HepG2 (cell line): ENCODE results near the gene PRSS8. TPM values are rescaled to one million over a fixed set of nuclear protein-coding genes. Genes with fewer than 3 reads are reported as not detected.

ENCODE experiments used
- ESRRA ChIP-seq: sonication (generic); formaldehyde crosslinking; IDR thresholded peaks from 2 replicates; pipeline ENCODE4 v1.5.1; 2020; ENCODE audit warnings: mild to moderate bottlenecking, low read depth, missing genetic modification reagents
- HNRNPLL ChIP-seq: fragments of 200-400 bp; formaldehyde crosslinking; IDR thresholded peaks from 2 replicates; pipeline ENCODE4 v1.6.1; 2017; ENCODE audit warnings: mild to moderate bottlenecking, low read depth, low read length; ENCODE audit not compliant: poor library complexity, severe bottlenecking
- IKZF1 ChIP-seq: fragments of 450-650 bp; IDR thresholded peaks from 2 replicates; pipeline ENCODE4 v1.7.1; 2016
- JUND ChIP-seq: sonication (generic); formaldehyde crosslinking; IDR thresholded peaks from 2 replicates; pipeline ENCODE4 v1.8.0; 2022; ENCODE audit warnings: mild to moderate bottlenecking, missing genetic modification reagents
- MTF1 ChIP-seq: sonication (generic); formaldehyde crosslinking; IDR thresholded peaks from 2 replicates; pipeline ENCODE4 v1.5.0; 2020; ENCODE audit warnings: missing genetic modification reagents
- RNF2 ChIP-seq: fragments of 450-650 bp; conservative IDR thresholded peaks from 2 replicates; pipeline ENCODE4 v1.6.1; 2016; ENCODE audit warnings: low read depth
- SRSF1 ChIP-seq: fragments of 200-400 bp; formaldehyde crosslinking; optimal IDR thresholded peaks from 2 replicates; pipeline ENCODE3; 2017; ENCODE audit warnings: mild to moderate bottlenecking, low read depth, low read length, moderate library complexity
- ZBTB4 ChIP-seq: sonication (generic); formaldehyde crosslinking; IDR thresholded peaks from 2 replicates; pipeline ENCODE4 v1.4.0; 2020; ENCODE audit warnings: missing genetic modification reagents, mild to moderate bottlenecking, borderline replicate concordance
- ZFP62 ChIP-seq: sonication (generic); formaldehyde crosslinking; IDR thresholded peaks from 2 replicates; pipeline ENCODE4 v1.4.0; 2020; ENCODE audit warnings: missing genetic modification reagents
- ZNF253 ChIP-seq: sonication (generic); formaldehyde crosslinking; IDR thresholded peaks from 2 replicates; pipeline ENCODE4 v1.8.0; 2022; ENCODE audit warnings: mild to moderate bottlenecking, missing genetic modification reagents, borderline replicate concordance
- ZNF577 ChIP-seq: sonication (generic); formaldehyde crosslinking; IDR thresholded peaks from 2 replicates; pipeline ENCODE4 v1.4.0; 2020; ENCODE audit warnings: mild to moderate bottlenecking, low read depth, missing genetic modification reagents, borderline replicate concordance
- ZNF652 ChIP-seq: IDR thresholded peaks from 2 replicates; pipeline ENCODE4 v1.6.1; 2016; ENCODE audit warnings: low read depth, borderline replicate concordance
- ZNF782 ChIP-seq: sonication (generic); formaldehyde crosslinking; IDR thresholded peaks from 2 replicates; pipeline ENCODE4 v1.4.0; 2020; ENCODE audit warnings: missing genetic modification reagents, mild to moderate bottlenecking, borderline replicate concordance
- polyA plus RNA-seq, 8 experiments: library from polyadenylated mRNA; depleted of rRNA in 3 of 8; stranded (reverse) in 7 of 8; unstranded in 1 of 8; fragments of >200 nt; fragmentation: Illumina TruSeq in 4 of 8; extraction: Trizol in 4 of 8; gene quantifications; 2 replicates each; pipeline versions ENCODE4 v1.2.1 to v1.2.3, GENCODE V29; 2011 to 2016; ENCODE audit warnings: low read depth in 4 of 8, missing spikeins in 1 of 8, mixed read lengths in 1 of 8; ENCODE audit not compliant: insufficient read depth in 1 of 8
- total RNA-seq, 5 experiments: library from RNA; depleted of rRNA; stranded (reverse); fragments of >200 nt; fragmentation: Illumina TruSeq; extraction: Trizol; gene quantifications; 2 replicates each; pipeline ENCODE4 v1.2.3, GENCODE V29; 2016; ENCODE audit warnings: low read depth in 1 of 5
- TF ChIP-seq, protein P1 (sequence below): sonication (generic); formaldehyde crosslinking; IDR thresholded peaks from 2 replicates; pipeline ENCODE4 v1.4.0; 2020; ENCODE audit warnings: missing genetic modification reagents
- TF ChIP-seq, protein P2 (sequence below): sonication (generic); formaldehyde crosslinking; conservative IDR thresholded peaks from 2 replicates; pipeline ENCODE4 v1.4.0; 2020; ENCODE audit warnings: missing genetic modification reagents
- TF ChIP-seq, protein P3 (sequence below): sonication (generic); formaldehyde crosslinking; IDR thresholded peaks from 2 replicates; pipeline ENCODE4 v1.4.0; 2020; ENCODE audit warnings: missing genetic modification reagents
- TF ChIP-seq, protein P4 (sequence below): sonication (generic); formaldehyde crosslinking; IDR thresholded peaks from 2 replicates; pipeline ENCODE4 v1.5.0; 2020; ENCODE audit warnings: mild to moderate bottlenecking, missing genetic modification reagents

PRSS8 gene
- total and polyA plus RNA-seq, 2 of the 13 experiments (the other 11 are each of a cell fraction or from before 2014, with no cell fraction given): 2.6 to 7.2 TPM

- TF ChIP-seq, protein P1, sequence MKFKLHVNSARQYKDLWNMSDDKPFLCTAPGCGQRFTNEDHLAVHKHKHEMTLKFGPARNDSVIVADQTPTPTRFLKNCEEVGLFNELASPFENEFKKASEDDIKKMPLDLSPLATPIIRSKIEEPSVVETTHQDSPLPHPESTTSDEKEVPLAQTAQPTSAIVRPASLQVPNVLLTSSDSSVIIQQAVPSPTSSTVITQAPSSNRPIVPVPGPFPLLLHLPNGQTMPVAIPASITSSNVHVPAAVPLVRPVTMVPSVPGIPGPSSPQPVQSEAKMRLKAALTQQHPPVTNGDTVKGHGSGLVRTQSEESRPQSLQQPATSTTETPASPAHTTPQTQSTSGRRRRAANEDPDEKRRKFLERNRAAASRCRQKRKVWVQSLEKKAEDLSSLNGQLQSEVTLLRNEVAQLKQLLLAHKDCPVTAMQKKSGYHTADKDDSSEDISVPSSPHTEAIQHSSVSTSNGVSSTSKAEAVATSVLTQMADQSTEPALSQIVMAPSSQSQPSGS (CRISPR knock-in tag): no peak
- TF ChIP-seq RNF2 (no peak), ZNF652 (CRISPR knock-in tag) (no peak), ZNF577 (CRISPR knock-in tag) (no peak), HNRNPLL (no peak), JUND (CRISPR knock-in tag) (no peak), IKZF1 (no peak), SRSF1 (no peak), ZBTB4 (CRISPR knock-in tag) (no peak), ZNF782 (no peak), ESRRA (CRISPR knock-in tag) (no peak), ZNF253 (CRISPR knock-in tag) (0 out of 2 replicates have a peak, but pooled peaks have one; percentile 43), MTF1 (no peak), ZFP62 (CRISPR knock-in tag) (no peak)
- TF ChIP-seq, protein P2, sequence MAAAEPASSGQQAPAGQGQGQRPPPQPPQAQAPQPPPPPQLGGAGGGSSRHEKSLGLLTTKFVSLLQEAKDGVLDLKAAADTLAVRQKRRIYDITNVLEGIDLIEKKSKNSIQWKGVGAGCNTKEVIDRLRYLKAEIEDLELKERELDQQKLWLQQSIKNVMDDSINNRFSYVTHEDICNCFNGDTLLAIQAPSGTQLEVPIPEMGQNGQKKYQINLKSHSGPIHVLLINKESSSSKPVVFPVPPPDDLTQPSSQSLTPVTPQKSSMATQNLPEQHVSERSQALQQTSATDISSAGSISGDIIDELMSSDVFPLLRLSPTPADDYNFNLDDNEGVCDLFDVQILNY (CRISPR knock-in tag): no peak
- TF ChIP-seq, protein P3, sequence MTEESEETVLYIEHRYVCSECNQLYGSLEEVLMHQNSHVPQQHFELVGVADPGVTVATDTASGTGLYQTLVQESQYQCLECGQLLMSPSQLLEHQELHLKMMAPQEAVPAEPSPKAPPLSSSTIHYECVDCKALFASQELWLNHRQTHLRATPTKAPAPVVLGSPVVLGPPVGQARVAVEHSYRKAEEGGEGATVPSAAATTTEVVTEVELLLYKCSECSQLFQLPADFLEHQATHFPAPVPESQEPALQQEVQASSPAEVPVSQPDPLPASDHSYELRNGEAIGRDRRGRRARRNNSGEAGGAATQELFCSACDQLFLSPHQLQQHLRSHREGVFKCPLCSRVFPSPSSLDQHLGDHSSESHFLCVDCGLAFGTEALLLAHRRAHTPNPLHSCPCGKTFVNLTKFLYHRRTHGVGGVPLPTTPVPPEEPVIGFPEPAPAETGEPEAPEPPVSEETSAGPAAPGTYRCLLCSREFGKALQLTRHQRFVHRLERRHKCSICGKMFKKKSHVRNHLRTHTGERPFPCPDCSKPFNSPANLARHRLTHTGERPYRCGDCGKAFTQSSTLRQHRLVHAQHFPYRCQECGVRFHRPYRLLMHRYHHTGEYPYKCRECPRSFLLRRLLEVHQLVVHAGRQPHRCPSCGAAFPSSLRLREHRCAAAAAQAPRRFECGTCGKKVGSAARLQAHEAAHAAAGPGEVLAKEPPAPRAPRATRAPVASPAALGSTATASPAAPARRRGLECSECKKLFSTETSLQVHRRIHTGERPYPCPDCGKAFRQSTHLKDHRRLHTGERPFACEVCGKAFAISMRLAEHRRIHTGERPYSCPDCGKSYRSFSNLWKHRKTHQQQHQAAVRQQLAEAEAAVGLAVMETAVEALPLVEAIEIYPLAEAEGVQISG (CRISPR knock-in tag): no peak
- TF ChIP-seq, protein P4, sequence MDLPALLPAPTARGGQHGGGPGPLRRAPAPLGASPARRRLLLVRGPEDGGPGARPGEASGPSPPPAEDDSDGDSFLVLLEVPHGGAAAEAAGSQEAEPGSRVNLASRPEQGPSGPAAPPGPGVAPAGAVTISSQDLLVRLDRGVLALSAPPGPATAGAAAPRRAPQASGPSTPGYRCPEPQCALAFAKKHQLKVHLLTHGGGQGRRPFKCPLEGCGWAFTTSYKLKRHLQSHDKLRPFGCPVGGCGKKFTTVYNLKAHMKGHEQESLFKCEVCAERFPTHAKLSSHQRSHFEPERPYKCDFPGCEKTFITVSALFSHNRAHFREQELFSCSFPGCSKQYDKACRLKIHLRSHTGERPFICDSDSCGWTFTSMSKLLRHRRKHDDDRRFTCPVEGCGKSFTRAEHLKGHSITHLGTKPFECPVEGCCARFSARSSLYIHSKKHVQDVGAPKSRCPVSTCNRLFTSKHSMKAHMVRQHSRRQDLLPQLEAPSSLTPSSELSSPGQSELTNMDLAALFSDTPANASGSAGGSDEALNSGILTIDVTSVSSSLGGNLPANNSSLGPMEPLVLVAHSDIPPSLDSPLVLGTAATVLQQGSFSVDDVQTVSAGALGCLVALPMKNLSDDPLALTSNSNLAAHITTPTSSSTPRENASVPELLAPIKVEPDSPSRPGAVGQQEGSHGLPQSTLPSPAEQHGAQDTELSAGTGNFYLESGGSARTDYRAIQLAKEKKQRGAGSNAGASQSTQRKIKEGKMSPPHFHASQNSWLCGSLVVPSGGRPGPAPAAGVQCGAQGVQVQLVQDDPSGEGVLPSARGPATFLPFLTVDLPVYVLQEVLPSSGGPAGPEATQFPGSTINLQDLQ (CRISPR knock-in tag): no peak
These were observed 647 bp downstream of the PRSS8 start (continued) for GRCh38 chr16:31134625-31135534.
